NB4 (cell line): ENCODE data around the gene MAJIN.

Source experiments
- MYC ChIP-seq: IDR thresholded peaks from 2 replicates; pipeline ENCODE4 v1.6.1; 2011; ENCODE audit warnings: low read depth, low read length
- POLR2A ChIP-seq: IDR thresholded peaks from 2 replicates; pipeline ENCODE4 v1.6.1; 2011; ENCODE audit warnings: mild to moderate bottlenecking; ENCODE audit not compliant: insufficient read length; ENCODE audit errors: extremely low read depth
- TF ChIP-seq, protein P1 (sequence below): IDR thresholded peaks from one replicate; pipeline ENCODE4 v1.5.1; 2012; ENCODE audit warnings: low read depth, low read length
- TF ChIP-seq, protein P2 (sequence below): IDR thresholded peaks from 2 replicates; pipeline ENCODE4 v1.6.1; 2011; ENCODE audit warnings: low read depth, low read length

DNA sequence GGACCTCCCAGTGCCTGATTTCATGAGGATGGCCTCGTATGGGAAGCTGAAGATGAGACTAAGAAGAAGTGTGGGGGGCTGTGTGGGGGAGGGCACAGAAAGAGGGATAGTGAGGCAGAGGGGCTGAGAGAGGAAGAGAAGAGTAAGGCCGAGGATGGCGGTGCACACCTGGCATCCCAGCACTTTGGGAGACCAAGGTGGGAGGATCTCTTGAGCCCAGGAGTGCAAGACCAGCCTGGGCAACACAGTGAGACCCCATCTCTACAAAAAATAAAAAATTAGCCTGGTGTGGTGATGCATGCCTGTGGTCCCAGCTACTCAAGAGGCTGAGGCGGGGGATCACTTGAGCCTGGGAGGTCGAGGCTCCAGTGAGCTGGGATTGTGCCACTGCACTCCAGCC, 80.0 kb downstream of the MAJIN start:
- TF ChIP-seq POLR2A (no peak), MYC (no peak)
- TF ChIP-seq, protein P1, sequence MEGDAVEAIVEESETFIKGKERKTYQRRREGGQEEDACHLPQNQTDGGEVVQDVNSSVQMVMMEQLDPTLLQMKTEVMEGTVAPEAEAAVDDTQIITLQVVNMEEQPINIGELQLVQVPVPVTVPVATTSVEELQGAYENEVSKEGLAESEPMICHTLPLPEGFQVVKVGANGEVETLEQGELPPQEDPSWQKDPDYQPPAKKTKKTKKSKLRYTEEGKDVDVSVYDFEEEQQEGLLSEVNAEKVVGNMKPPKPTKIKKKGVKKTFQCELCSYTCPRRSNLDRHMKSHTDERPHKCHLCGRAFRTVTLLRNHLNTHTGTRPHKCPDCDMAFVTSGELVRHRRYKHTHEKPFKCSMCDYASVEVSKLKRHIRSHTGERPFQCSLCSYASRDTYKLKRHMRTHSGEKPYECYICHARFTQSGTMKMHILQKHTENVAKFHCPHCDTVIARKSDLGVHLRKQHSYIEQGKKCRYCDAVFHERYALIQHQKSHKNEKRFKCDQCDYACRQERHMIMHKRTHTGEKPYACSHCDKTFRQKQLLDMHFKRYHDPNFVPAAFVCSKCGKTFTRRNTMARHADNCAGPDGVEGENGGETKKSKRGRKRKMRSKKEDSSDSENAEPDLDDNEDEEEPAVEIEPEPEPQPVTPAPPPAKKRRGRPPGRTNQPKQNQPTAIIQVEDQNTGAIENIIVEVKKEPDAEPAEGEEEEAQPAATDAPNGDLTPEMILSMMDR: no peak
- TF ChIP-seq, protein P2, sequence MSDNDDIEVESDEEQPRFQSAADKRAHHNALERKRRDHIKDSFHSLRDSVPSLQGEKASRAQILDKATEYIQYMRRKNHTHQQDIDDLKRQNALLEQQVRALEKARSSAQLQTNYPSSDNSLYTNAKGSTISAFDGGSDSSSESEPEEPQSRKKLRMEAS: no peak
